Activated T-cell treated with anti-CD3 and anti-CD28 coated beads, Interleukin-2, amount 50 U/mL, for 1 hour (primary cell): Measurements from ENCODE around the gene TPSAB1.

Source experiments
- DNase-seq: peaks from one replicate; pipeline ENCODE4 v3.0.0-alpha.2; 2020

The TPSAB1 gene

DNA sequence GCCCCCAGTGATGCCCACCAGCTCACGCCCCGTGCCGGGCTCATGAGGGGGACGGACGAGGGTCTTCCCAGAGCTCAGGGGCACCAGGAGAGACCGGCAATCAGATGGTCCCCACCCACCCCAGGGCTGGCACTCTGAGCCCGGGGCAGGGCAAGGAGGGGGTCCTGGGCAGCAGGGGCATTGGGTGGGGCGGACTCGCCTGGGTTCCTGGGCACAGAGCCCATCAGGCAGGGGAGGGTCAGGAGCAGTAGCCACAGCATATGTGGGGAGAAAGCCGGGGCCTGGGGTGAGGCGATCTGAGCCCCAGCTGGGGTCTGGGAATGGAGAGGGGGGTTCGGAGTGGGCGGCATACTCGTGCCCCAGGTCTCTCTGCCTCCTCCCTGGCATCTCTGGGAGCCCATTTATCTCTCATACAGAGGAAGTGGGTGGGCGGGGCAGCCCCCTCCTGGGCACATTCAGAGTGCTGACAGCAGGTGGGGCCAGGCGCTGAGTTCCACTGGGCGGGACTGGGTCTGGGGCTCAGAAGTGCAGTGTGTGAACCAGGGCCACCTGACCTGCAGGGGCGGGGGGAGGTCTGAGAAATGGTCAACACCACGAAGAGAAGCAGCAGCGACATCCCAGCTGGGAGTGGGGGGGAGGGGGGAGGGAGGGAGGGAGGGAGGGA, 48.4 kb downstream of the TPSAB1 start:
- no peak for DNase-seq

DNA sequence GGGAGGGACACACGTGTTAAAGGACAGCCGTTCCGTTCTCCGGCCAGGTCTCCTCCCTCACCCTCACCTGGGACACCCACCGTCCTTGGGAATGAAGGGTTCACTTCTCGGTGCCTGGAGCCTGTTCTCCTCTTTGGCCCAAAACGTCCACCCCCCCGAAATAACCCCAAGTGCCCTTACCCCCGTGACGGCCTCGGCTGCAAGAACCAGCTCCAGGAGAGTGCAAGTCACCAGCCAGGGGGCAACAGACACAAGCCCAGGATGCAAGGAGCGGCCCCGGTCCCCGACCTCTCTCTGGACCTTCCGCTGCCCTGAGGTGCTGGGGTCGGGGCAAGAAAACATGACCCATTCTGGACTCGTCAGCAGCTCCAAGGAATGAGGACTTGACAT, 49.0 kb downstream of the TPSAB1 start:
- DNase-seq, result no peak

DNA sequence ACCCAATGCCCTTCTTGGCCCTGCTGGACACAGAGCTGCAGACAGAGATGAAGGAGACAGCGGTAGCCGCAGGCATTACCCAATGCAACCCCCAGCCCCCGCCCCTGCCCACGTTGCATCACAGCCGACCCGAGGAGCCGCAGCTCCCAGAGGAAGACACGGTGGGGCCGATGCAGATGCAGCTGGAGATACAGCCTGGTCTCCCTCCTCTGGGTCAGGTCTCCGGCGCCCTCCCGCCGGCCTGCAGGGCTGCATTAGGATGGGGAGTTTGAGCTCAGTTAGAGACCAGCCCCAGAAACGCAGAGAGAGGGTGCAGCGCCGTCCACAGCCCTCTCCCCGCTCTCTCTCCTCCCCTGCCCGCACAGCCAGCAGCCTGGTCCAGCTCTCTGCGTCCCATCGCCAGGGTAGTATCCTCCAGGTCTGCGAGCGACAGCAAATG, 49.6 kb downstream of the TPSAB1 start:
- no peak for DNase-seq

DNA sequence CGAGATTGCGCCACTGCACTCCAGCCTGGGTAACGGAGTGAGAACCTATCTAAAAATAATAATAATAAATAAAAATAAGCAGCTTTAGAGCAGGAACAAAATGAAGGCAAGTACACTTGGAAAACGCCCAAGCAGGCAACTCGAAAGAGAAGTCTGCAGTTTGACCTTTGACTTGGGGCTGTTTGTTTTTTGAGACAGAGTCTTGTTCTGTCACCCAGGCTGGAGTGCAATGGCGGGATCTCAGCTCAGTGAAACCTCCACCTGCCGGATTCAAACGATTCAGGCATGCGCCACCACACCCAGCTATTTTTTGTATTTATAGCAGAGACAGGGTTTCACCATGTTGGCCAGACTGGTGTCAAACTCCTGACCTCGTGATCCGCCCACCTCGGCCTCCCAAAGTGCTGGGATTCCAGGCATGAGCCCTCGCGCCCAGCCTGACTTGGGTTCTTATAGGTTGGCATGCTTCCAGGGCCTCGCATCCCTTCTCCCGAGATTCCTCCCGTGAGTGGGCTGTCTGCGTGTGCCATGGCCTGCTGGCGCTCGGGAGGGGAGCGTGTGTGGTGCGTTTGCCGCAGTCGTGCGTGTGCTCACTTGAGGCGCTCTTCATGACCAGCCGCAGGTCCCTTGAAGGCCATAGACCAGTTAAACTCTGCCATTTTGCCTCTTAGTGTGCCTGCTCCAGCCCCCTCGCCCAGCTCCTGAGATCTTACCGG, 50.5 kb downstream of the TPSAB1 start:
- DNase-seq, result no peak

GRCh38 chr16:1291576-1291974, 51.1 kb downstream of the TPSAB1 start:
- DNase-seq, result no peak
